Peyer's patch (tissue), 4 donors: ENCODE results near the gene OR10J1.

Experiments
- CTCF ChIP-seq, 6 experiments: fragments of 450-650 bp in 4 of 6; fragments of 200-600 bp in 2 of 6; sonication (generic) in 1 of 6; IDR thresholded peaks; one replicate each; pipeline ENCODE4 v1.5.1; 2017 to 2019; ENCODE audit warnings: antibody characterized with exemption in 6 of 6, mild to moderate bottlenecking in 3 of 6, moderate library complexity in 1 of 6
- POLR2A ChIP-seq, 2 donors: fragments of 450-650 bp; IDR thresholded peaks; one replicate each; pipeline ENCODE4 v1.5.1; 2017; ENCODE audit warnings: antibody characterized with exemption in 2 of 2, mild to moderate bottlenecking in 2 of 2, moderate library complexity in 2 of 2

DNA sequence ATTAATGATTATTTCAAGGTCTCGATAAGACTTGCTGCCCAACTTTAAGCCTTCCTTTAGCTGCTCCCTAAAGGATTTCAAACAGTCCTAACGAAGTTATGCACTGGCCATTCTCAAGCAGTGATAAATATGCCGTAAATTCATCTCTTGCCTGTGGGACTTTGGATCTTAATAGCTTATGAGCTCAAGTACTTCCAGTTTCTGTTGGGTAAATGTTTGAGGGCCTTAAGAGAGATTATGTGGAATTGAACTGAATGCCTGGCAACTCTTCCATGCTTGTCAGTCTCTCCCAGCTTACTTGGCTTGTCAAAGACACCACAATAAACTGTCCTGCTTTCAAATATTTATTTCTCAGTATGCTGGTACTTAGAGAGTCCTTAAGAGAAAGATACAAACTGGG, 11.0 kb upstream of the OR10J1 start:
- TF ChIP-seq POLR2A (IDR thresholded peaks at IDR 0.05) = no peak
- no peak for TF ChIP-seq CTCF (IDR thresholded peaks at IDR 0.05)
